Suprapubic skin (tissue), 4 donors: ENCODE measurements around the gene OR52L1. TPM values are rescaled to one million over a fixed set of nuclear protein-coding genes. Genes with fewer than 3 reads are reported as not detected.

Experiments used
- DNase-seq, 2 donors: peaks; one replicate each; pipeline ENCODE4 v3.0.0-alpha.2; 2019; ENCODE audit warnings: low spot score in 2 of 2
- H3K27ac ChIP-seq: fragments of 200-600 bp; sonication (generic); one replicate; pipeline ENCODE4 v1.5.1; 2019
- H3K27me3 ChIP-seq: fragments of 200-600 bp; sonication (generic); one replicate; pipeline ENCODE4 v1.5.1; 2019
- H3K36me3 ChIP-seq: fragments of 200-600 bp; sonication (generic); one replicate; pipeline ENCODE4 v1.5.1; 2019
- H3K4me1 ChIP-seq: fragments of 200-600 bp; sonication (generic); one replicate; pipeline ENCODE4 v1.5.1; 2019
- H3K4me3 ChIP-seq: fragments of 200-600 bp; sonication (generic); one replicate; pipeline ENCODE4 v1.5.1; 2019; ENCODE audit warnings: mild to moderate bottlenecking
- H3K9me3 ChIP-seq: fragments of 200-600 bp; sonication (generic); one replicate; pipeline ENCODE4 v1.5.1; 2019
- EP300 ChIP-seq: sonication (generic); formaldehyde crosslinking; IDR thresholded peaks from one replicate; pipeline ENCODE4 v1.6.1; 2017; ENCODE audit warnings: antibody characterized with exemption
- POLR2A ChIP-seq, 2 donors: fragments of 450-650 bp; IDR thresholded peaks; one replicate each; pipeline ENCODE4 v1.6.1; 2017; ENCODE audit warnings: antibody characterized with exemption in 2 of 2, mild to moderate bottlenecking in 2 of 2, moderate library complexity in 2 of 2
- POLR2AphosphoS5 ChIP-seq, 3 donors: sonication (generic); formaldehyde crosslinking; IDR thresholded peaks; one replicate each; pipeline ENCODE4 v1.6.1; 2017; ENCODE audit warnings: antibody characterized with exemption in 3 of 3
- WGBS: methylation state at CpG from one replicate; pipeline ENCODE4 v1.1.5; 2018; 5-methylcytosine and 5-hydroxymethylcytosine counted together
- total RNA-seq, 4 donors: library from RNA; depleted of rRNA; stranded (reverse); fragments of >200 nt; gene quantifications; one replicate each; pipeline ENCODE4 v1.1.0, GENCODE V29; 2016
- TF ChIP-seq, protein P1 (sequence below), 2 donors: fragments of 200-600 bp in 1 of 2; fragments of 450-650 bp in 1 of 2; sonication (generic) in 1 of 2; IDR thresholded peaks; one replicate each; pipeline ENCODE4 v1.5.1; 2016 to 2019; ENCODE audit warnings: antibody characterized with exemption in 2 of 2, mild to moderate bottlenecking in 1 of 2, moderate library complexity in 1 of 2

Gene OR52L1
- total RNA-seq, 4 donors from 2014 or later, result not detected

DNA sequence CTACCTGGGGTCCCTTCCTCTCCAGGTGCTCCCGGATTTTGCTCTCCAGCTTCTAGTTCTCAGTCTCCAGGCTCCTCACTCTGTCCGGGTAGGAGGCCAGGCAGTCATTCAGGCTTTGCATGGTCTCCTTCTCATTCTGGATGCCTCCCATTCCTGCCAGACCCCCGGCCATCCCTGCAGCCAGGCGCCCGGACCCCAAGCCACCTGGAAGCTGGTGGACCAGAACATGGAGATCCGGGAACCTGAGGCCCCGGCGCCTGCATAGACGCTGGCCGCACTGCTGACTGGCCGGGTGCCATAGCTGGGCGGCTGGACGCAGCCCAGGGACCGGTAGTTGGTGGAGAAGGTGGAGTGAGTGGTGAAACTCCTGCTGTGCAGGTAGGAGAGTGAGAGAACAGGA is 8.0 kb upstream of the OR52L1 start:
- no peak for DNase-seq
- no peaks in the 10 kb centered on the region for H3K9me3 ChIP-seq
- no peak overlapping the region for H3K4me3 ChIP-seq

GRCh38 chr11:5992604-5993251 is 5.9 kb upstream of the OR52L1 start:
- TF ChIP-seq POLR2AphosphoS5 (IDR thresholded peaks at IDR 0.05), result no peak
- TF ChIP-seq, protein P1, sequence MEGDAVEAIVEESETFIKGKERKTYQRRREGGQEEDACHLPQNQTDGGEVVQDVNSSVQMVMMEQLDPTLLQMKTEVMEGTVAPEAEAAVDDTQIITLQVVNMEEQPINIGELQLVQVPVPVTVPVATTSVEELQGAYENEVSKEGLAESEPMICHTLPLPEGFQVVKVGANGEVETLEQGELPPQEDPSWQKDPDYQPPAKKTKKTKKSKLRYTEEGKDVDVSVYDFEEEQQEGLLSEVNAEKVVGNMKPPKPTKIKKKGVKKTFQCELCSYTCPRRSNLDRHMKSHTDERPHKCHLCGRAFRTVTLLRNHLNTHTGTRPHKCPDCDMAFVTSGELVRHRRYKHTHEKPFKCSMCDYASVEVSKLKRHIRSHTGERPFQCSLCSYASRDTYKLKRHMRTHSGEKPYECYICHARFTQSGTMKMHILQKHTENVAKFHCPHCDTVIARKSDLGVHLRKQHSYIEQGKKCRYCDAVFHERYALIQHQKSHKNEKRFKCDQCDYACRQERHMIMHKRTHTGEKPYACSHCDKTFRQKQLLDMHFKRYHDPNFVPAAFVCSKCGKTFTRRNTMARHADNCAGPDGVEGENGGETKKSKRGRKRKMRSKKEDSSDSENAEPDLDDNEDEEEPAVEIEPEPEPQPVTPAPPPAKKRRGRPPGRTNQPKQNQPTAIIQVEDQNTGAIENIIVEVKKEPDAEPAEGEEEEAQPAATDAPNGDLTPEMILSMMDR (IDR thresholded peaks at IDR 0.05), result peak in 1 of 2 donors; percentile 30
- H3K27ac ChIP-seq, result no peak overlapping the region
- H3K36me3 ChIP-seq, result no peaks in the 10 kb centered on the region
- no peaks in the 10 kb centered on the region for H3K4me1 ChIP-seq
- H3K27me3 ChIP-seq, result no peaks in the 10 kb centered on the region
- DNase-seq, result no peak
- WGBS, result 54% methylated on average over 3 of the region's 3 CpGs
- H3K9me3 ChIP-seq, result no peaks in the 10 kb centered on the region
- H3K4me3 ChIP-seq, result no peak overlapping the region

More for the DNA sequence above, 8.0 kb upstream of the OR52L1 start:
- Histone ChIP-seq H3K36me3 (no peaks in the 10 kb centered on the region), H3K4me1 (no peaks in the 10 kb centered on the region), H3K27ac (no peak overlapping the region), H3K27me3 (no peaks in the 10 kb centered on the region)
- 87% methylated on average over 14 of the region's 14 CpGs for WGBS
- TF ChIP-seq, protein P1 (IDR thresholded peaks at IDR 0.05), result no peak
- TF ChIP-seq POLR2A (IDR thresholded peaks at IDR 0.05) (no peak), EP300 (no peak), POLR2AphosphoS5 (IDR thresholded peaks at IDR 0.05) (no peak)

DNA sequence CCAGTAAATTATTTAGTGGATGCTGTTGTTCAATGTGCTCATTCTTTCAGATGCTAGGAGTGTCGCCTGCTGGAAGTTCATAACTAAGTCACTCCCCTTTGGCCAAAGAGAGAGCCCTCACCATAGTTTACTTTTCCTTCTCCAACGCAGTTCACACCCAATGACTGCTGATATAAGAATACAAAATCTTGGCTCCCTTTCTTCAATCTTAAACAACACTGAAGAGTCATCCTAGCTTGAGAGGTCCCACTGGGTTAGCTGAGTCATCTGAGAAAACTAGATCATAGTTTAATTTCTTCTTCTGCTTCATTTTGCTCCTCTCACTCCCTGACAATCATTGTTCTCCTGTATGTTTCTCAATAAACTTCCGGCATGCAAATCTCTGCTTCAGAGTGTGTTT is 5.4 kb upstream of the OR52L1 start:
- no peak for DNase-seq
- Histone ChIP-seq H3K27ac (no peak overlapping the region), H3K36me3 (no peaks in the 10 kb centered on the region), H3K9me3 (no peaks in the 10 kb centered on the region), H3K4me3 (no peak overlapping the region), H3K4me1 (no peaks in the 10 kb centered on the region), H3K27me3 (no peaks in the 10 kb centered on the region)
- WGBS, result 72% methylated on average over 3 of the region's 3 CpGs
- TF ChIP-seq POLR2AphosphoS5 (IDR thresholded peaks at IDR 0.05) (no peak), POLR2A (IDR thresholded peaks at IDR 0.05) (no peak), EP300 (no peak)
- TF ChIP-seq, protein P1 (IDR thresholded peaks at IDR 0.05), result no peak

DNA sequence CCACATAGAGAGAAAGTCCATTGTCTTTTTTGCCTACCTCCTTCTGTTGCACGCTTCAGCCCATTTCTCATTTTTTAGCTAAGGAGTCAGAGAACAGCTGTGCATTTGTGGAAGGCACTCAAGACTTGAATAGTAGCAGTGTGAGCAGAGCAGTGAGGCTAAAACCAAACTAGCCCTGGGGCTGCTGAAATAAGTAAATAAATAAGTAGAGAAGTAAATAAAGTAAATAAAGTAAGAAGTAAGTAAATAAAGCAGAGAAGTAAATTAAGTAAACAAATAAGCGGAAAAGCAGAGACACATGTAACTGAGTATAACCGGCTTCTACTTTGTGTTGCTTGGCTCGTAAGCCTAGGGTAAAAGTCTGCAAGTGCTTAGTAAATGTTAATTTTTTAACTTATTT is 2.4 kb upstream of the OR52L1 start:
- no peak for DNase-seq
- 87% methylated on average over 4 of the region's 4 CpGs for WGBS
- TF ChIP-seq, protein P1 (IDR thresholded peaks at IDR 0.05), result no peak
- no peak for TF ChIP-seq POLR2A (IDR thresholded peaks at IDR 0.05)
- no peak for TF ChIP-seq EP300
- TF ChIP-seq POLR2AphosphoS5 (IDR thresholded peaks at IDR 0.05), result no peak

GRCh38 chr11:5983443-5983842 is 3.3 kb downstream of the OR52L1 start:
- no peaks in the 10 kb centered on the region for H3K27me3 ChIP-seq
- 54% methylated on average over 1 of the region's 1 CpG for WGBS

More for the DNA sequence above, 2.4 kb upstream of the OR52L1 start:
- Histone ChIP-seq H3K9me3 (no peaks in the 10 kb centered on the region), H3K27me3 (no peaks in the 10 kb centered on the region), H3K4me3 (no peak overlapping the region), H3K36me3 (no peaks in the 10 kb centered on the region), H3K27ac (no peak overlapping the region), H3K4me1 (no peaks in the 10 kb centered on the region)

GRCh38 chr11:5973530-5973929 is 13.3 kb downstream of the OR52L1 start:
- H3K27me3 ChIP-seq, result no peaks in the 10 kb centered on the region
- WGBS, result 53% methylated on average over 1 of the region's 1 CpG
- TF ChIP-seq EP300 (no peak), POLR2A (IDR thresholded peaks at IDR 0.05) (no peak), POLR2AphosphoS5 (IDR thresholded peaks at IDR 0.05) (no peak)
- TF ChIP-seq, protein P1 (IDR thresholded peaks at IDR 0.05), result no peak

More at GRCh38 chr11:5983443-5983842, 3.3 kb downstream of the OR52L1 start:
- Histone ChIP-seq H3K4me3 (no peak overlapping the region), H3K27ac (no peak overlapping the region), H3K36me3 (no peaks in the 10 kb centered on the region), H3K4me1 (no peaks in the 10 kb centered on the region), H3K9me3 (no peaks in the 10 kb centered on the region)
- TF ChIP-seq EP300, result no peak
- DNase-seq, result no peak

More at GRCh38 chr11:5973530-5973929, 13.3 kb downstream of the OR52L1 start:
- no peaks in the 10 kb centered on the region for H3K4me1 ChIP-seq
- no peaks in the 10 kb centered on the region for H3K9me3 ChIP-seq
- H3K36me3 ChIP-seq, result no peaks in the 10 kb centered on the region
- no peak overlapping the region for H3K4me3 ChIP-seq
- DNase-seq, result no peak
- H3K27ac ChIP-seq, result no peak overlapping the region
